Activated CD4-positive, alpha-beta T cell treated with anti-CD3 and anti-CD28 coated beads, Interleukin-2, Interleukin-6, amounts not matched to agents 100 ng/mL and 50 ng/mL, durations not matched to agents 16 hours and 8 hours (primary cell): ENCODE data around the gene G0S2.

Experiments
- DNase-seq: peaks from one replicate; pipeline ENCODE4 v3.0.0-alpha.2; 2020

The G0S2 gene

DNA sequence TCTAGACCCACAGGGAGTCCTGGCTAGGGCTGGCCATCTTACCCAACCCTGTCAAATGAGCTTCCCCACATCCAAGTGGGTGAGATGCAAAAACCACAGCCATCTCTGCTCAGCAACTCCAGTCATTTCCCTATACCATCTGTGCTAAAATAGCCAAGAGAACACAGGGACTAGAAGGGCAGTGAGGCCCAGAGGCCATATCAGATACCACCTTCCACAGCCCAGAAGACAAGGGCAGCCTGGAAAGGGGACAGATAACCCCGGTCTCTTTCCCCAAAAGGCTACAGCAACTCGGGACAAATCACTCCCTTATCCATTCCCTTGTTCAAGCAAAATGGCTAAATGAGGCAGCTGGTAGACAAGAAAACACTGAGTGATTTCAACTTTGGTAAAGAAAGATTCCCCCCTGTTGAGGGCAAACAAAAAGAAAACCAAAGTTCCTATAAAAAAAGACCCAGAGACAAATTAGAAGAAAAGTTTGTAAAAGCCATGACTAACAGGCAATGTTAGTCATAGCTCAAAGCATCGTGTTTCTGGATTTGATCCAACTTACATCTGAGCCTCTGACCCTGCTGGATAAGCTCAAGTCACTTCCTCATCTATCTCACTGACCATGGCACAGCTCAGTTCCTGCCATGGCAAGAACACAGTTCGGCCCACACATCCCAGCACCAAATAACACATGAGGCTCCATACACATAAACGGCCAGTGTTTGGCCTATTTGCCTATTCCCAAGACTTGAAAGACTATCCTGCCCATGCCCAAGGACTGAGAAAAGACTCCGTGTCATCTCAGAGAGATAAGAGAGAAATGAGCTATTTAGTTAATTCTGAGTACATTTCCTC is 26.1 kb upstream of the G0S2 start:
- no peak for DNase-seq

DNA sequence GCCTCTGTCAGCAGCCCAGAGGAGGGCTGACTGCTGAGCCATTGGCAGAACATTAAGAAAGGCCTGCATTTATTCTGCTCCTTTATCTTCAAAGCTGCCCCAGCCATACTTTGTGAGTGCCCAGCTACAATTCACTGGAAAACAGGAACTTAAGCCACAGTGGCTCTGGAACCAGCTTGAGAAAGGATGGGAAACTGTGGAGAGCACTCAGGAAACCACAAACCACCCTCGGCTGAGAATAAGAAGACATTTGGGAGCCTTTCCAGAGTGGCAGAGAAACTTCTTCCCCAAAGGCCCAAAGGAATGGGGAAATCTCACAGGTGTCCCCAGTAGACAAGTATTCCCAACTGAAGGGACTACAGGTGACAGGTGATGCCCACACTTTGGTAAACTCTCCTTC is 24.8 kb upstream of the G0S2 start:
- no peak for DNase-seq

DNA sequence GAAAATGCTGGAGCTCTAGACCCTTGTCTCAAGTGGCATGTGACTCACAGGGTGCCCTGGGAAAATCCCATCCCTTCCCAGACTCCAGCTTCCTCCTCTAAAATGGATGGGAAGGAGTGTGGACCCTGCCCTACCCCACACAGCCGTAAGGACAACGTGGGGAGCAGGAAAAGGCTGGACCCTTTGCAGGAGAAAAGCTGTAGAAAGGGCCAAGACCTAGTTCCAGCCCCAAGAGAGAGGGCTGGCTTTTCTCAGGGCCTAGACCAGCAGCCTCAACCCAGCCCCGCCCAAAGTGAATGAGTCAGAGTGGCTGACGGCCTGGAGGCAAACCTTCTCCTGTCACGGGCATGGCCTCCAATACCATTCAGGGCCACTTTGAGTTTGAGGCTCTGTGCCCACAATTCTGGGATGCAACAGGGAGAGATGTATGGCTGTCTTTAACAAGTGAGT is 24.0 kb upstream of the G0S2 start:
- peak; percentile 82 for DNase-seq

DNA sequence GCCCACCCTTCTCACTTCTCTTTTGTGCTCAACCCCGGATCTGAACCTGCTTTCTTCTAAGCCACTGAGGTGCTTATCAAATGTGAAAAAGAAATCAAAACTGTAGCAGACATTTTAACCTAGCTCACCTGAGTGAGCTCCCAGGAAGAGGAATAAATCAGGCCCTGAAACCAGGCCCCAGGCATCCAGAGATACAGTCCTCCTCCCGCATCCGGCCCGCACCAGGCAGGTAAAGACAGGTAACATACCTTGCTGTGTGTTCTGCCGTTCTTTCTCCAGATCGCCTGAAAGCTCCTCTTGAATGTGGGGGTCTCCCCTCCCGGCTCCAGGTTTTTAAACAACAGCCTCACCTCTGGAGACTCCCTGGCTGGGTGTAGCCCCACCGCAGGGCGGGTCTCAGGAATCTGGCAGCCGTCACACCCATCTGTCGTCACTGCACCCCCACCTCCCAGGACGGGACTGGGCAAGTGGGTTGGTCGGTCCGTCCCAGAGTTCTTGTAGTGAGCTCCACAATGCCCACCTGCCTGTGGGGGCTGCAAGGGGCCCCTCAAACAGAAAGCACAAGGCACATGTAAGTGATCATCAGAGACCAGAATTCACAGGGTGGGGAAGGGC is 23.0 kb upstream of the G0S2 start, which contains the start of gene LAMB3:
TSS of gene LAMB3 (minus strand) at position 305 of the 615 bp plus-strand sequence. CDS start 1,481 bp downstream, outside the sequence.
- no peak for DNase-seq

DNA sequence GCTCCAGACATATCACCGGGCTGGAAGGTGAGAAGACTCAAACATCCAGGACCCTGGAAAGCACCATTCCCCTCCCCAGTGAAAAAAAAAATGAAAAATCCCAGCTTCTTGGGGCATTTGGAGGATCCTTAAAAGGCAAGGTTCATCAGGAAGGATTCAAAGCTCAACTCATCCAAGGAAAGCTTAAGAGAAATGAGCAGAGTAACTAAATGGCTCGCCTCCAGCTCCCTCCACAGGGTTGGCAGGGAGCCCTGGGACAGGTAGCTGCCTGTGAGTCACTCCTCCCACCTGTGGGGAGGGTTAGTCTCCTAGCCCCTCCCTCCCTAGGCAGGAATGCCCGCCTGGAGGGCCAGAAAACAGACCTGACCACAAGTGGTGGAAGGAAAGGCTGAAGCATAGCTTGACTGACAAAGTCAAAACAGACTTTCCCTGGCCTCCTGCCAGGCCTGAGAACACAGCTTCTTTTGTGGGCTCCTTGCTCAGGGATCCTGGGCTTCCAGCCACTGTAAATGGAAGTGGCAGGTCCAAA is 22.3 kb upstream of the G0S2 start:
- peak; percentile 26 for DNase-seq

DNA sequence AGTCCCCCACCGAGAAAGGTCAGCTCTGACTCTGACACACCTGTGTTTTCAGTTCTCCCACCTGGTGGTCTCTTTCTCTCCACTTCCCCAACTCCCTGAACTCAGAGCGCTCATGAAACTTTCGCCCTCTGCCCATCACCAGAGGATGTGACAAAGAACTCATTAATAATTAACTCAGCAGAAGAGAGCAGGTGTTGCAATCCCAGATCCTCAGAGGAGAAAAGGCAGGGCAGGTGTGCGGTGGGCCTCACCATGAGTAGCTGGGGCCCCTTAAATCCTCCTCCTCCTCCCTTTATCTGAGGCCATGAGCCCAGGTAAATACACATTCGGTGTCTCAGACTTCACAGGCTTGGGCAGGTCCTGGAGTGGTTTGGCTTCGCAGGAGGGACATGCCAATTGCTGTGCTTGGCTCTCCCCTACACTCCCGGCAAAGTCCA is 21.3 kb upstream of the G0S2 start:
- no peak for DNase-seq

DNA sequence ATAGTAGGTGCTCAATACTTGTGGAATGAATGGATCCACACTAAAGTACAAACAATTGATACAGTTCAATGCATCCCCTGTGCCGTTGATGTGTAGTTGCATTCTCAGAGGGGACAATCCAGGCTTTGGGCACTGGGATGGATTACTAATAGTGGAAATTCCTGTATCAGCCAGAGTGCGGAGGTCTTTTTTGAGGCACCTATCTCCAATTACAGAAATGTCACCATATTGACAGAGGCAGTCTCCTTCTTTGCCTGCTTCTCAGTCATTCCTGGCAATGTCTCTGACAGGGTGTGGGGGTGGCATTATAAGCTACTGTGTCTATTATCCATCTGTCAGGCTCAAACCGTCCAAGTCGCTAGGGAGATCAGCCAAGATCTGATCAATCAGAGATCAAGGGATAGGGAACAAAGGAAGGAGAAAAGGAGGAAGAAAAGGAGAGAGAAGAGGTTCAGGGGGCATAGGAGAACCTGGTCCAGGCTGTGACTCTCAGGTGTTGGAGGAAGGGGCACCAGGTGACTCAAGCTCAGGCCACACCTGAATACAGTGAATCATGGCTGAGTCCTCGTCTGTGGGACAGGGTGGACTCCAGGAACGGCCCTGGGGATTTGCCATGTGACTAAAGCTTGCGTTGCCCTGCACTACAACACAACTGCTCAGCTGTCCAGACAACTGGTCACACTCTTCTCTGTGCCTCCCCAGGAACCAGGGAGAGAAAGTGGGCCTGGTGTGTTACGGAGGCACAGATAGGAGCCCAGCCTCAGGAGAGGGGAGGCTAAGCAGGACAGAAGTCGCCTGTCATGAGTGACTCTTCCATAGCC is 19.6 kb upstream of the G0S2 start:
- DNase-seq: no peak

DNA sequence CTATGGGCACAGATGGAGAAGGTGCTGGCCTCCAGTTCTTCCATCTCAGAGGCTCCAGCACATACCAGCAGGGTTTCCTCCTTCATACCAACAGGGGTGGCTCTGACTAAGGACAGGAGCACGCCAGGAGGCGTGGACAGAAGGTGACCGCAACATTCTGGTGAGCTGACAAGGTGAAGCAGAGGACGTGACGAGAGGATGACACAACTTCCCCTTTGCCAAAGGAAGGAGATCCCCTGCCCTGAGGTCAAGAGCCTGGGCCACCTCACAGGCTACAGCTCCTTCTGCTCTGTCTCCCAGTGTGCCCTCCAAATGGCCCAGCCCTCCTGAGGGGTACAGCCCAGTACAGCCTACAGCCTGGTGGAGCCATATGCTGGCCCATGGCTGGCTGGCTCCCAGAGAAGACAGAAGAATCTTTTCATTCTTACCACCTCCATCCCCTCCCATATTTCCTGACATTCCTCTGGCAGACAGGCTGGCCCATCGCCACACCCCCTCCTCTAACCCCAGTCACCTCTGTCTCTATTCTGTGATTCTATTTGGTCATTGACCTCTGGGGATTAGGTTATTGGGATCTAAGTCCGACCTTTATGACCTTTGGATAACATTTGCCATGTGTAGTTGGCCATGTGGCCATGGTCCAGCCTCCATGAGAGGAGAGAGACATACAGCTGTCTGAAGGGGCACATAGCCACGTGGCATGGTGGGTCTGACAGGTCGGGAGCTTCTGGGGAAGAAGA is 17.9 kb upstream of the G0S2 start:
- DNase-seq: peak; percentile 26

DNA sequence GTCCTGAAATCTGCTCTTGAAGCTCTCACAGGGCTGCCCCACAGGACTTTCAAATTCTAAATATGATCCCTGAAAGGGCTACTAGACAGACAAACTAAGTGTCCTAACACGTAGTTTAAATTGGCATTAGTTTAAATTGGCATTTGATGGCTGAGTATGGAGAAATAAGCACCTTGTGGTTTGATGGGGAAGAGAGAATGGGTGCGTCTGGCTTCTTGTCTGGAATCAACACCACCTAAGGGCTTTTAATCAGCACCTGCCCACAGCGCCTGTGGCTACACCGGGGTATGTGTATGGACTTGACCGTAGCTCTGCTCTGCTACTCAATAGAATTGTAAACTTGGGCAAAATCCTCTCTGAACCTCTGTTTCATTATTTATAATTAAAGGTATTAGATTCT is 17.3 kb upstream of the G0S2 start:
- no peak for DNase-seq

DNA sequence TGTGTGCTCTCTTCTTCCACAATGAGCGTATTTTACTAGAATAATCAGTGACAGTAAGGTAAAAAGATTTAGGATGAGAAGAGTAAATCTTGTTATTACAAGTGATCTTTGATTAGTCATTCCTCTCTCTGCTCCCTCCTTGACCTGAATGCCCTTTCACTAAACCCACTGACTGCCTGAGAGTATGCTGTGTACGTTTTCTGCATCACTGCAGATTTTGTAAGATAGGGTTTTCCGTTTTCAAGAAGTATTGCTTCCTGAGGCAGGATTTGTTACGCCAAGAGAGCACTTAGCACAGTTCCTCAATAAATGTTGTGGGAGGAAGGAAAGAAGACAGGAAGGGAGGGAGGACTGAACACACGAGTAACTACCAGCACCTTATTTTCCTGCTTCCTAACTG is 15.3 kb upstream of the G0S2 start:
- DNase-seq: peak; percentile 69

DNA sequence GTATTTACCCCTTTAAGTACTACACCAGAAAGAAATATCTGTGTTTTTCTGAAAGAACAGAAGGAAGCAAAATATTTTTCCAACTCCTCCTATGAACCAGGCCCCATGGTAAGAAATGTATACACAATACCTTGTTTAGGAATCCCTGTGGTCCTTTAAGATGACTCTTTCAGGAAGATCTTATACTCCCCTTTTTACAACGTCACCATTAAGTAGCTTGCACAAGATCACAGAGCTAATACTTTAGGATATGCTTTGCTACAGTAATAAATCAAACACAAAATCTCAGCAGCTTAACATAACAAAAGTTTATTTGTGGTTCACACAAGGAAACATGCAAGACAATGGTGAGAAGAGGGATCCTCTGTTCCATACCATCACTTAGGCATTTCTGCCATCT is 14.1 kb upstream of the G0S2 start:
- no peak for DNase-seq

DNA sequence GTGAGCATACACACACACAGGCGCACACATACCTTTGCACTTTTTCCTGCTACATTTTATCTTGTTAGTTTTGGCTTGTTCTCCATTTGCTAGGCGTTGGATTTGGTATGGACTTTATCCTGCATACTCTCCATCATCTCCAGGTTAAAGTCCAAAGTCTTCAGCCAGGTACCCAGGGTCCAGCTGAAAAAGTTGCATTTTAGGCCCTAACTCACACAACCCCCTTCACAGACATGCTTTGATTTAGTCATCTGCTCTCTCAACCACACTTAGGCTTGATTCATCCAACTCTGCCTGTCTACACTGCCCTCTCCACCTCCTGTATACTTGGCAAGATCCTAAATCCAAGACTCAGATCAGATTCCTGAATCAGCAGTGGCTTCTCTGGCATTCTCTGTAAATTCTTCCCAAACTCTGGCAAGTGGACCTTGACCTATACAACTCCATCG is 12.3 kb upstream of the G0S2 start:
- DNase-seq: no peak

DNA sequence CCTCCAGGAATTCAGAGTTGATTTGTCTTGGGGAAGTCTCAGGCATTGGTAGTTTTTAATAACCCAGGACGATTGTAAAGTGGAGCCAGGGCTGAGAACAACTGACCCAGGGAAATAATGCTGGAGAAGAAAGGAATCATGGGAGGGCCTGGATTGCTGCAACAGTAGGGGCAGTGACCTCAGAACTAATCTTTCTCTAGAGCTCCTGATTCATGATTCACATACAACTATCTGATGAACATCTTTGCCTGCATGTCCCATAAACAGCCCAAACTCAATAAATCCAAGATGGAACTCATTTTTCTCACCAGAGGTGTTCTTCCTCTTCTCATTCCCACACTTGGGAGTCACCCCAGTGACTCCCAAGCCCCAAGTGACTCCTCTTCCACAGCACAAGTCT is 8.1 kb upstream of the G0S2 start:
- no peak for DNase-seq

DNA sequence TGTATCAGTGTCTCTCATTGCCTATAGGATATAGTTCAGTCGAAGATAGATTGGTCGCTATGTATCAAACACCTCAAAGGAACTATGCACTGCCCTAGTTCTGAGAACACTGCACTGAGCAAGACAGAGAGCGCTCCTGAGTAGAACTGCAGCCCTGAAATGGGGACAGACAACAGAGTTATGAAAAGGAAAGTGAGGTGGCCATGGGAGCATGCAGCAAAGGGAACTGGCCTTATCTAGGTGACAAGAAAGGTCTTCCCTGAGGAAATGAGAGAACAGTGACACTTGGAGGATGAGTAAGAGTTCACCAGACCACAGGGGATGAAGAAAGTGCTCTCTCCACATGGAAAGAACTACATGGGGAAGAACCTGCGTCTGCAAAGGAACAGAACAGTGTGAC is 7.5 kb upstream of the G0S2 start:
- DNase-seq: no peak

DNA sequence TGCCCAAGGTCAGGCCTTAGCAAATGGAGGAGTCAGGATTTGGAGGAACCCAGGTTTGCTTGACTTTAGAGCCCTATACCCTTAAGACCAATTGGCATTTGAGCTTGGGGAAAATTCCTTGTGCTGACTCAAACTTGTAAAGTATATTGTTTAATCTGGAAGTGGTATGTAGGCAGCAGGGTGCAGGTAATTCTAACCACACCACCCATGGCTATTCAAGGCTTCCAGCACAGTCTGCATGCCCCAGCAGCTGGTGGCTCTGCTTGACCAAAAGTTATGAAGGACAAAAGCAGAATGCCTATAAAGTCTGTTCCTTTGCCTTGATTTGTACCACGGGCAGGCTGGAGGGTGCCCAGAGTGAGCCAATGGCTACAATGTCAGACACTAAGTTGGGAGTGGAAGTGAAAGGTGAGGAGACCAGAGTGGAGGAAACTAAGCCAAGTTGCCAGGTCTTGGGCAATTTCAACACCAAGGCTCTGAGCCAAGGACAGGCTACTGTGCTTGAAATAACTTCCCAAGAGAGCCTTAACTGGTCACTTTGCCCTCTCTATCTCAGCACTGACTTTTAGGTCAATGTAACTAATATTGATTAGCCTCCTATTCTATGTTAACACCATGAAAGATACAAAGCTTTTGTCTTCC is 4.7 kb upstream of the G0S2 start:
- DNase-seq: no peak

DNA sequence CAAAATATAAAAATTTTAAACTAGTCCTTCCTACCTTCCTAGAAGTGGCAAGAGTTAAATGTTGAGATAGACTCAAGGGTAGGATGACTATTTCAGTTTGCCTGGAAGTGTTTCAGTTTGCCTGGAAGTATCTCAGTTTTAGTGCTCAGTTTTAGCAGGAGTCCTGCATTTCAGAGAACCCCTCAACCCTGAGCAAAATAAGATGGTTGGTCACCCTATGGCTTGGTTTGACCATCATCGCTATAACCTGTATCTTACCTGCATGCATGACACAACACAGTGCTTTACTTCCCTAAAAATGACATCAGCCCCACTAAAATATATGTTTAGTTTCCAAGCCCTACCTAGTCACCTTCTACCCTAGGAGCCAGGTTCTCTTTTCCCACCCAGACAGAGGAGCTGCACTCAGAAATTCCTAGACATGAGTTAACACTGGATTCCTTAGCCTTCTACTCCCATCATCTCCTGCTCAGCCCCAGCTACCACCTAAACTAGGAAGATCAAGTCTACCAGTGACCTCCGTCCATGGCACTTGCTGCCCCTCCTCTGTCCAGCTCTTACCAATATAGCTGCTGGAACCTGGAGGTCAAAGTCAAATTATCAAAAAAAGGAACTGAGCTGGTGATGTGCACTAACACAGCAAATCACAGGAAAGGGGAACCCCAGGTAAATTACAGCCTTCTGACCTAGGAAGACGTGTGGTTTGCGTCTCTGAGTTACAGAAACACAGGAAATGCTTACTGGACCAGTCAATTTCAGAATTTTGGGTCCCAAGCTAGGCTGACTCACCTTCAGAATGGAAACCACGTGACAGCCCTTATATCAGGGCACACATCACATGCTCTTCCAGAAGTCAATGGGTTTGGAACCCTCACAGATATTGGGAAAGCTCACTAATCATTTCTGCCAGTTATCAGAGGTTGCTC is 2.2 kb upstream of the G0S2 start:
- peak; percentile 88 for DNase-seq

DNA sequence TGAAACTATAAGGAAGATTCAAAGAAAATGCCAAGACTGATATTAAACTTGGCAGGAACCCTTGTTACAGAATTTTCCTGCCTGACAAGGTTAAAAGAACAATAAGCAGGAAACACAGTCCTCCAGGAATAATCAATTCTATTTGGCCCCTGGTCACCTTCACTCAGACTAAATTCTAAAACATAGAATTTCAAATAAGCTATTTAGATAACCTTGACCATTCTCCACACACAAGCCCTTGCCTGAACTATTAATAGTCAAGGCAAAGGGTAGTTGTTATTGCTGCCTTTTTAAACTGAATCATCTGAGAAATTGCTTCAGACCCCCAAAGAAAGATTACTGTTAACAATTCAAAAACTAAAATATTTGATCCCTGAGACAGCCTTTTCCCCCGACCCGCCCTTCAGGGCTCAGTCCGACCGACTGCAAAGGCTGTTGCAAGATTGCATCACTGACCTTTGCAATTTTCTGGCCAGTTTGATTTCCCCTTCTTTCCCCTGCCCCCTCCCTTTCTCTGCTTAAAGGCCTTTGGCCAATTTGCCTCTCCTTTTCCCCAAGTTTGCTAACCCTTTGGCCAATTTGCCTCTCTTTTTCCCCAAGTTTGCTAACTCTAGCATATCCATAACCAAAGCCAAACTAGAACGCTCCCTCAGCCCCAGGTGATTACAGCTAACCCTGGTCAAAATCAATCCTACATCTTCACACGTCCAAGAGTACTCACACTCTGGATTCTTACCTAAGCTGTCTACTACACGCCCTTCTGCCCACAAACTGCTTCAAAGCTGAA is 1.4 kb upstream of the G0S2 start:
- no peak for DNase-seq

DNA sequence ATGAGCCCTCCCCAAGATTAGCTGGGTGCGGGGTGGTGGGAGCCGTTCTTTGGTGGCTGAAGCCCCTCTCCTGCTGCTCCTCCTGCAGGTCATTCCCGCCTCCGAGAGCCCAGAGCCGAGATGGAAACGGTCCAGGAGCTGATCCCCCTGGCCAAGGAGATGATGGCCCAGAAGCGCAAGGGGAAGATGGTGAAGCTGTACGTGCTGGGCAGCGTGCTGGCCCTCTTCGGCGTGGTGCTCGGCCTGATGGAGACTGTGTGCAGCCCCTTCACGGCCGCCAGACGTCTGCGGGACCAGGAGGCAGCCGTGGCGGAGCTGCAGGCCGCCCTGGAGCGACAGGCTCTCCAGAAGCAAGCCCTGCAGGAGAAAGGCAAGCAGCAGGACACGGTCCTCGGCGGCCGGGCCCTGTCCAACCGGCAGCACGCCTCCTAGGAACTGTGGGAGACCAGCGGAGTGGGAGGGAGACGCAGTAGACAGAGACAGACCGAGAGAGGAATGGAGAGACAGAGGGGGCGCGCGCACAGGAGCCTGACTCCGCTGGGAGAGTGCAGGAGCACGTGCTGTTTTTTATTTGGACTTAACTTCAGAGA is 448 bp downstream of the G0S2 start:
- DNase-seq: no peak

DNA sequence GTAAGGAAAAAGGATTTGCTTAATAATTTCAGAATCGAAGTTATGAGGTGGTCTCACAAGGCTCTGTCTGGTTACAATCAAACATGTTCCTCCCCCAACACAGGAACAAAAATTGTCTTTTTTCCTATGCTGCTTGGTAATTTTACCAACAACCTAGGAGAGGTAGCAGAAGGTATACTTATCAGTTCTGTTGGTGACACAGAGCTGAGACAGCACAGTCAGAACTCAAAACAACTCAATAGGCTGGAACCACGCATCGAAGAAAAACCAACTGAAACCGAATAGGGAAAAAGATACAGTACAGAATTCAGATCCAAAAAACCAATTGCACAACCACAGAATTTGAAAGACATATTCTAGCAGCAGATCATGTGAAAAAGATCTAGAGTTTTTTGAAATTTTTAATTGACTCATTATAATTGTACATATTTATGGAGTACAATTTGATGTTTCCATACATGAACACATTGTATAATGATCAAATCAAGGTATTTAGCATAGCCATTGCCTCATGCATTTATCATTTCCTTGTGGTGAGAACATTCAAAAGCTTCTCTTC is 3.8 kb downstream of the G0S2 start:
- DNase-seq: no peak
